Measurements from ENCODE around the gene SPN.
A peak's percentile ranks its signal among the peaks of the same experiment; 100 is the strongest.
"Not testable (repeated sequence)": the region's sequence is repeated elsewhere in the genome, so short reads cannot be mapped to it uniquely, and the experiment has no call there.

The SPN gene

GRCh38 chr16:29626778-29627331 is 36.2 kb upstream of the SPN start:
- peak overlapping the region; percentile 69 for H3K27ac ChIP-seq (replicated peaks)
- DNase-seq (ENCODE audit: low read depth in 1 of 2, low spot score in 1 of 2): peak; percentile 33 to 76
- not testable (repeated sequence) for H3K27me3 ChIP-seq (ENCODE audit: insufficient read depth, poor library complexity, severe bottlenecking); H3K4me3 ChIP-seq (replicated peaks; ENCODE audit: insufficient read depth, low read length)

- peak; percentile 33; the same call in 1 of the 2 replicates for TF ChIP-seq POLR2AphosphoS5 (IDR thresholded peaks at IDR 0.05; ENCODE audit: low read depth)
- not testable (repeated sequence) for H3K4me3 ChIP-seq (replicated peaks; ENCODE audit: insufficient read depth, low read length); H3K27me3 ChIP-seq (ENCODE audit: insufficient read depth, poor library complexity, severe bottlenecking)
- peak overlapping the region; percentile 69 for H3K27ac ChIP-seq (replicated peaks)
- peak; percentile 60 to 85 for DNase-seq (ENCODE audit: low read depth in 1 of 2, low spot score in 1 of 2)
Measured at GRCh38 chr16:29627661-29628075, 35.4 kb upstream of the SPN start.

DNA sequence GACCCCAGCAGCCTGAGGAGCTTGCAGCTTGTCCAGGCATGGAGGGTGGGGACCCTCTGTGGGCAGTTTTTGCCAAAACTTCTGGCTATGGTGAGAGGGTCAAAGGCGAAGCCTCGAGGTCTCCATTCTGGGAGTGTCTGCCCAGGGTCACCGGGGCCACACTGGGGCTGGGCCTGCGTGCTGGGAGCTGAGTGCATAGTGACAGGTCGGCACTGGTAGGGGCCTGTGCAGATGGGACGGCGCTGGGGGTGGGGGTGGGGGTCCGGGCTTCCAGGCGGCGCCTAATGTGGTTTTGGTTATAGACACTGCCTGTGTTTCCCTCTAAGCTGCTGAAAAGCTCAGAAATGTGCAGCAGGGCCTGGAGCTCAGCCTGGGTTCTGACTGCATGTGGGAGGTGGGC is 34.3 kb upstream of the SPN start:
- not testable (repeated sequence) for DNase-seq (ENCODE audit: low read depth in 1 of 2, low spot score in 1 of 2); H3K27me3 ChIP-seq (ENCODE audit: insufficient read depth, poor library complexity, severe bottlenecking); H3K27ac ChIP-seq (replicated peaks); H3K4me3 ChIP-seq (replicated peaks; ENCODE audit: insufficient read depth, low read length)

DNA sequence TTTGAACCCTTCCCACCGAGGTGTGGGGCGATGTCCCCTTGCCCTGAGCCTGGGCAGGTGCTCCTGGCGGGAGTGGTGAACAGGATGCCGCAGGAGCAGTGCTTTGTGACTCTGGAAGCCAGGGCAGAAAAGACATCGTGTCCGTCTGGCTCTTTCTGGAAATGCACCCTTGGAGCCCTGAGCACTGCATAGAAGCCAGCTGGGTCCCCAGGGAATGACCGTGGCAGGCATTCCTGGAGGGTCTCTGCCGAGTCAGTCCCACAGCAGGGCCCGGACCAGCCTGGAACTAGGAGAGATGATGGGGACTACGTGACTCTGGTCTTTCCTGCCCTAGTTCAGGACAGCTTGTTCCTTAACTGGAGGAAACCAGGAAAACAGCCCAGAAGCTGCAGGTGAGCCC is 33.7 kb upstream of the SPN start:
- not testable (repeated sequence) for H3K4me3 ChIP-seq (replicated peaks; ENCODE audit: insufficient read depth, low read length); H3K27ac ChIP-seq (replicated peaks); DNase-seq (ENCODE audit: low read depth in 1 of 2, low spot score in 1 of 2); H3K27me3 ChIP-seq (ENCODE audit: insufficient read depth, poor library complexity, severe bottlenecking)

GRCh38 chr16:29631658-29632057 is 31.4 kb upstream of the SPN start:
- not testable (repeated sequence) for DNase-seq (ENCODE audit: low read depth in 1 of 2, low spot score in 1 of 2); H3K4me3 ChIP-seq (replicated peaks; ENCODE audit: insufficient read depth, low read length); H3K27ac ChIP-seq (replicated peaks); H3K27me3 ChIP-seq (ENCODE audit: insufficient read depth, poor library complexity, severe bottlenecking)

GRCh38 chr16:29635902-29636301 is 27.1 kb upstream of the SPN start:
- DNase-seq (ENCODE audit: low read depth in 1 of 2, low spot score in 1 of 2): peak in 1 of 2 experiments; percentile 52
- not testable (repeated sequence) for H3K4me3 ChIP-seq (replicated peaks; ENCODE audit: insufficient read depth, low read length); H3K27ac ChIP-seq (replicated peaks); H3K27me3 ChIP-seq (ENCODE audit: insufficient read depth, poor library complexity, severe bottlenecking)

- H3K4me3 ChIP-seq (replicated peaks; ENCODE audit: insufficient read depth, low read length); H3K27me3 ChIP-seq (ENCODE audit: insufficient read depth, poor library complexity, severe bottlenecking); DNase-seq (ENCODE audit: low read depth in 1 of 2, low spot score in 1 of 2); H3K27ac ChIP-seq (replicated peaks): not testable (repeated sequence)
Measured at GRCh38 chr16:29636368-29636767, 26.7 kb upstream of the SPN start.

DNA sequence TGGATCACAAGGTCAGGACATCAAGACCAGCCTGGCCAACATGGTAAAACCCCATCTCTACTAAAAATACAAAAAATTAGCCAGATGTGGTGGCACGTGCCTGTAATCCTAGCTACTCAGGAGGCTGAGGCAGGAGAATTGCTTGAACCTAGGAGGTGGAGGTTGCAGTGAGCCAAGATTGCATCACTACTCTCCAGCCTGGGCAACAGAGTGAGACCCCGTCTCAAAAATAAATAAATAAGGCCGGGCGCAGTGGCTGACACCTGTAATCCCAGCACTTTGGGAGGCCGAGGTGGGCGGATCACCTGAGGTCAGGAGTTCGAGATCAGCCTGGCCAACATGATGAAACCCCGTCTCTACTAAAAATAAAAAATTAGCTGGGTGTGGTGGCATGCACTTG is 24.3 kb upstream of the SPN start:
- not testable (repeated sequence) for H3K27ac ChIP-seq (replicated peaks); H3K4me3 ChIP-seq (replicated peaks; ENCODE audit: insufficient read depth, low read length); DNase-seq (ENCODE audit: low read depth in 1 of 2, low spot score in 1 of 2)

GRCh38 chr16:29641561-29641960 is 21.5 kb upstream of the SPN start:
- Histone ChIP-seq H3K27ac (replicated peaks) (peak overlapping the region; percentile 53), H3K27me3 (ENCODE audit: insufficient read depth, poor library complexity, severe bottlenecking) (no peaks in the 10 kb centered on the region), H3K4me3 (replicated peaks; ENCODE audit: insufficient read depth, low read length) (no peak overlapping the region)
- no peak for TF ChIP-seq REST (IDR thresholded peaks at IDR 0.05; ENCODE audit: insufficient replicate concordance, low read depth)
- TF ChIP-seq, protein P1, sequence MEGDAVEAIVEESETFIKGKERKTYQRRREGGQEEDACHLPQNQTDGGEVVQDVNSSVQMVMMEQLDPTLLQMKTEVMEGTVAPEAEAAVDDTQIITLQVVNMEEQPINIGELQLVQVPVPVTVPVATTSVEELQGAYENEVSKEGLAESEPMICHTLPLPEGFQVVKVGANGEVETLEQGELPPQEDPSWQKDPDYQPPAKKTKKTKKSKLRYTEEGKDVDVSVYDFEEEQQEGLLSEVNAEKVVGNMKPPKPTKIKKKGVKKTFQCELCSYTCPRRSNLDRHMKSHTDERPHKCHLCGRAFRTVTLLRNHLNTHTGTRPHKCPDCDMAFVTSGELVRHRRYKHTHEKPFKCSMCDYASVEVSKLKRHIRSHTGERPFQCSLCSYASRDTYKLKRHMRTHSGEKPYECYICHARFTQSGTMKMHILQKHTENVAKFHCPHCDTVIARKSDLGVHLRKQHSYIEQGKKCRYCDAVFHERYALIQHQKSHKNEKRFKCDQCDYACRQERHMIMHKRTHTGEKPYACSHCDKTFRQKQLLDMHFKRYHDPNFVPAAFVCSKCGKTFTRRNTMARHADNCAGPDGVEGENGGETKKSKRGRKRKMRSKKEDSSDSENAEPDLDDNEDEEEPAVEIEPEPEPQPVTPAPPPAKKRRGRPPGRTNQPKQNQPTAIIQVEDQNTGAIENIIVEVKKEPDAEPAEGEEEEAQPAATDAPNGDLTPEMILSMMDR (IDR thresholded peaks at IDR 0.05; ENCODE audit: insufficient read depth, low read length): no peak
- no peak for TF ChIP-seq SPI1 (IDR thresholded peaks at IDR 0.05; ENCODE audit: borderline replicate concordance, low read depth)
- no peak for TF ChIP-seq POLR2AphosphoS5 (IDR thresholded peaks at IDR 0.05; ENCODE audit: low read depth)
- no peak for TF ChIP-seq GABPA (IDR thresholded peaks at IDR 0.05; ENCODE audit: low read depth)
- DNase-seq (ENCODE audit: low read depth in 1 of 2, low spot score in 1 of 2): peak in 1 of 2 experiments; percentile 60

More for the DNA sequence above, 24.3 kb upstream of the SPN start:
- H3K27me3 ChIP-seq (ENCODE audit: insufficient read depth, poor library complexity, severe bottlenecking): not testable (repeated sequence)
